Measurements from ENCODE around the gene RNASE11. TPM values are rescaled to one million over a fixed set of nuclear protein-coding genes. Genes with fewer than 3 reads are reported as not detected.

Gene RNASE11
- total and polyA plus RNA-seq, 11 donors: not detected

DNA sequence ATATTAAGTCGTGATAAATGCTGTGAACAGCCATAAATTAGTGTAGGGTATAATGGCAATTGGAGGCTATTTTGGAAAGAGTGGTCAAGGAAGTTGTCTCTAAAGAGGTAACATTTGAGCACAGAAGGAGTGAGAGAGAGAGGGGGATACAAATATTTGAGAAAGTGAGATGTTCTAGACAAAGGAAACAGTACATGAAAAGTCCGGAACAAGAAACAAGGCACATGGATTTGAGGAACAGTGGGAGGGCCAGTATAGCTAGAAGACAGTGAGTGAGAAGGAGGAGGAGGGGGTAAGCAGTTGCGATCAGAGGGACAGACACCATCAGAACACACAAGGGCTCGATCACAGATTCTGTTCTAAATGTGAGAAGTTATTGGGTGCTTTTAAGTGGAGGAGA, 23.5 kb upstream of the RNASE11 start:
- peaks cover 0 to 49% (median 7%) of the 10 kb centered on the region in 12 donors for H3K4me1 ChIP-seq
- peaks cover 0 to 3% (median 0%) of the 10 kb centered on the region in 9 donors for H3K27me3 ChIP-seq
- intact Hi-C loops (cut with DNase I): loop anchor here in 9 of 10 donors (2.0 to 10.0 kb wide), 13 partner anchors 71 to 484 kb away; partner anchors contain the start of genes APEX1 (in 2 of the 9), RNASE4 (in 2 of the 9), ZNF219 (in 2 of the 9) and ANG (in 1 of the 9)
- H3K9me3 ChIP-seq: no peaks in the 10 kb centered on the region
- H3K4me3 ChIP-seq: no peak overlapping the region
- WGBS, 4 donors: 53 to 62% (median 59%) methylated on average over 4 of the region's 4 CpGs
- no peaks in the 10 kb centered on the region for H3K36me3 ChIP-seq
- TF ChIP-seq, protein P1, sequence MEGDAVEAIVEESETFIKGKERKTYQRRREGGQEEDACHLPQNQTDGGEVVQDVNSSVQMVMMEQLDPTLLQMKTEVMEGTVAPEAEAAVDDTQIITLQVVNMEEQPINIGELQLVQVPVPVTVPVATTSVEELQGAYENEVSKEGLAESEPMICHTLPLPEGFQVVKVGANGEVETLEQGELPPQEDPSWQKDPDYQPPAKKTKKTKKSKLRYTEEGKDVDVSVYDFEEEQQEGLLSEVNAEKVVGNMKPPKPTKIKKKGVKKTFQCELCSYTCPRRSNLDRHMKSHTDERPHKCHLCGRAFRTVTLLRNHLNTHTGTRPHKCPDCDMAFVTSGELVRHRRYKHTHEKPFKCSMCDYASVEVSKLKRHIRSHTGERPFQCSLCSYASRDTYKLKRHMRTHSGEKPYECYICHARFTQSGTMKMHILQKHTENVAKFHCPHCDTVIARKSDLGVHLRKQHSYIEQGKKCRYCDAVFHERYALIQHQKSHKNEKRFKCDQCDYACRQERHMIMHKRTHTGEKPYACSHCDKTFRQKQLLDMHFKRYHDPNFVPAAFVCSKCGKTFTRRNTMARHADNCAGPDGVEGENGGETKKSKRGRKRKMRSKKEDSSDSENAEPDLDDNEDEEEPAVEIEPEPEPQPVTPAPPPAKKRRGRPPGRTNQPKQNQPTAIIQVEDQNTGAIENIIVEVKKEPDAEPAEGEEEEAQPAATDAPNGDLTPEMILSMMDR (IDR thresholded peaks at IDR 0.05): no peak
- no peak for TF ChIP-seq POLR2A (IDR thresholded peaks at IDR 0.05)
- ATAC-seq (no peak), DNase-seq (no peak)
- peak overlapping the region in 1 of 12 donors; percentile 14 for H3K27ac ChIP-seq

DNA sequence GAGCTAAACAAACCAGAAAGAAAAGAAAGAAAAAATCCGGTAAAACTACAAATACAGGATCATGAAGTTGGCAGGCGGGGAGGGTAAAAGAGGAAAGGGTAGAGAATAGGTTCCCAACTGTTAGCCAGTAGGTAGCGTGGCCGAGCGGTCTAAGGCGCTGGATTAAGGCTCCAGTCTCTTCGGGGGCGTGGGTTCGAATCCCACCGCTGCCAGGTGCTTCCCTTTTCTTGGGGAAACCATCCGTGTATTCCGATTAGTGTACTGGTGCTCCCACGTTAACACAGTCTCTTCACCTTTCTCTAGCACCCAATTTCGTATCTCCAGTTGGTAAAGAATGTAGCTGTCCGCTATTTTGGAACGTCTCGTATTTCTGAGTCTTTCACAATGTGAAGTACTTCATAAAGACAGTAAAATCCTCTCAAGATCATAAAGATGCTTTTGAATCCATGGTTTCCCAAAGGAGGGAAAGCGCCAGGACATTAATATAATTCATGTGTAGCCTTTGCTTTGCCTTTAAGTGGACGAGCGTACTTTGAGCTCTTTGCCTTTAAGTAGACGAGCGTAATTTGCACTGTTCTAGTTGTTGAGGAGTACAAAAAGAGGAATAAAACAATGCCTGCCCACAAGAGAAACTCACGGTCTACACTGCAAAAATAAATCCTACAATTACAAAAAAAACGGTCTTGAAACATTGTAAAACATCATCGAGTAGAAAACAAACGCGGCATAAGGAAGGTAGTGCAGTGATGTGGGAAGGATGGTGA, 22.4 kb upstream of the RNASE11 start:
- H3K36me3 ChIP-seq: no peaks in the 10 kb centered on the region
- H3K4me1 ChIP-seq: peaks cover 0 to 48% (median 7%) of the 10 kb centered on the region in 12 donors
- intact Hi-C loops (cut with DNase I): loop anchor here in 9 of 10 donors (1.0 to 10.0 kb wide), 14 partner anchors 72 to 485 kb away; partner anchors contain the start of genes APEX1 (in 2 of the 9), RNASE4 (in 2 of the 9), TEP1 (in 2 of the 9) and ZNF219 (in 2 of the 9)
- 5 to 10% (median 8%) methylated on average over 27 of the region's 27 CpGs for WGBS, 4 donors
- H3K9me3 ChIP-seq: no peaks in the 10 kb centered on the region
- DNase-seq: peak; percentile 74 to 83 (median 80)
- TF ChIP-seq POLR2A (IDR thresholded peaks at IDR 0.05): no peak
- TF ChIP-seq, protein P1 (IDR thresholded peaks at IDR 0.05): no peak
- no peaks in the 10 kb centered on the region for H3K27me3 ChIP-seq
- H3K27ac ChIP-seq: peak overlapping the region in 9 of 12 donors; percentile 20 to 86 (median 60)
- ATAC-seq: peak; percentile 35 to 80 (median 65)
- H3K4me3 ChIP-seq: peak overlapping the region; percentile 61 to 97 (median 84)

DNA sequence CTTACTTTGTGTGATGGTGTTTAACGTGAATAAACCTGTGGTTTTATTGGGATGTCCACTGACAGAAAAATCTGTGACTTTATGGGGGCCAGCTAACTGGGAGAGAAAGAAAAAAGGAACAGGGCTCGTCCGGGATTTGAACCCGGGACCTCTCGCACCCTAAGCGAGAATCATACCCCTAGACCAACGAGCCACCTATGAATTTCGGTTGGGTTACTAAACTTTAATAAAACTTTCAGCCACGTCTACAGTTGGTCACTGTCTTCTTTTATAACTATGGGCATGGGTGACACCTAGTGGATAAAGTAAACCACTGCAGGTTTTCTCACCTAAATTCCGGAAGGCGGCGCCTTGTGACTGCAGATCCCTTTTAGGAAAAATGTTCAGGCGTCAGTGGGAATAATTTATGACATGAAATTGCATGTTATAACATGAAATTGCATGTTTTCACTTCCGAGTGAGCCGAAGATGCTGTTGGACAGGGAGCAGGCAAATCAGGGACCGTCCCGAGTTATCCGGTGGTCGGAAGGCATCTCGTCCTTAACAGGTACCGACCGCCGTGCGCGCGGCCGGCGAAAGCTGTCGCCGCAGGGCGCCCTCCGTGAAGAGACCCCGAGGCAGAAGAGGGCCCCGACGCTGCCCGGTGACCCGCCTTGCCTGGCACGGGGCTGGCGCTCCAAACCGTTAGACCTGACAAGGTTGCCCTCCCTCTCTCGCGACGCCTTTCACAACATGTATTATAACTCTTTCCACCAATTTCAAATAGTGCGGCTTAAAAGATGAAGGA, 21.6 kb upstream of the RNASE11 start:
- ATAC-seq (peak; percentile 21 to 59 (median 48)), DNase-seq (peak in 4 of 5 donors; percentile 54 to 68 (median 63))
- Histone ChIP-seq H3K9me3 (no peaks in the 10 kb centered on the region), H3K36me3 (no peaks in the 10 kb centered on the region), H3K4me1 (peaks cover 0 to 40% (median 5%) of the 10 kb centered on the region in 12 donors), H3K4me3 (peak overlapping the region; percentile 61 to 97 (median 84)), H3K27ac (peak overlapping the region in 9 of 12 donors; percentile 20 to 86 (median 60)), H3K27me3 (no peaks in the 10 kb centered on the region)
- 0 to 1% (median 1%) methylated on average over 44 of the region's 44 CpGs for WGBS, 4 donors
- intact Hi-C loops (cut with DNase I): loop anchor here (1.0 to 10.0 kb wide), 25 partner anchors 73 to 485 kb away; partner anchors contain the start of genes TEP1 (in 7 of the 10), APEX1 (in 5 of the 10), OSGEP (in 3 of the 10) and PARP2 (in 3 of the 10)
- no peak for TF ChIP-seq POLR2A (IDR thresholded peaks at IDR 0.05)
- TF ChIP-seq, protein P1 (IDR thresholded peaks at IDR 0.05): peak; percentile 89 to 99 (median 94)
